Esophagus squamous epithelium (tissue), 4 donors: ENCODE results near the gene WDR6.

Source experiments
- CTCF ChIP-seq, 6 experiments: fragments of 450-650 bp in 4 of 6; fragments of 200-600 bp in 2 of 6; sonication (generic) in 2 of 6; IDR thresholded peaks; one replicate each; pipeline ENCODE4 v1.5.1; 2016 to 2019; ENCODE audit warnings: antibody characterized with exemption in 6 of 6, mild to moderate bottlenecking in 4 of 6, moderate library complexity in 4 of 6
- POLR2A ChIP-seq, 4 donors: fragments of 450-650 bp; IDR thresholded peaks; one replicate each; pipeline ENCODE4 v1.6.1; 2017; ENCODE audit warnings: antibody characterized with exemption in 4 of 4, mild to moderate bottlenecking in 4 of 4, moderate library complexity in 3 of 4

GRCh38 chr3:49035281-49035680 lies 28.1 kb downstream of the WDR6 start:
- no peak for TF ChIP-seq CTCF (IDR thresholded peaks at IDR 0.05)
- no peak for TF ChIP-seq POLR2A (IDR thresholded peaks at IDR 0.05)
